GM12872 (cell line): ENCODE data around the gene NR2F1-AS1.

ENCODE experiments used
- TF ChIP-seq, protein P1 (sequence below): IDR thresholded peaks from 3 replicates; pipeline ENCODE4 v1.5.1; 2011; ENCODE audit warnings: low read depth, mild to moderate bottlenecking, low read length, moderate library complexity; ENCODE audit not compliant: insufficient read depth

Gene NR2F1-AS1

DNA sequence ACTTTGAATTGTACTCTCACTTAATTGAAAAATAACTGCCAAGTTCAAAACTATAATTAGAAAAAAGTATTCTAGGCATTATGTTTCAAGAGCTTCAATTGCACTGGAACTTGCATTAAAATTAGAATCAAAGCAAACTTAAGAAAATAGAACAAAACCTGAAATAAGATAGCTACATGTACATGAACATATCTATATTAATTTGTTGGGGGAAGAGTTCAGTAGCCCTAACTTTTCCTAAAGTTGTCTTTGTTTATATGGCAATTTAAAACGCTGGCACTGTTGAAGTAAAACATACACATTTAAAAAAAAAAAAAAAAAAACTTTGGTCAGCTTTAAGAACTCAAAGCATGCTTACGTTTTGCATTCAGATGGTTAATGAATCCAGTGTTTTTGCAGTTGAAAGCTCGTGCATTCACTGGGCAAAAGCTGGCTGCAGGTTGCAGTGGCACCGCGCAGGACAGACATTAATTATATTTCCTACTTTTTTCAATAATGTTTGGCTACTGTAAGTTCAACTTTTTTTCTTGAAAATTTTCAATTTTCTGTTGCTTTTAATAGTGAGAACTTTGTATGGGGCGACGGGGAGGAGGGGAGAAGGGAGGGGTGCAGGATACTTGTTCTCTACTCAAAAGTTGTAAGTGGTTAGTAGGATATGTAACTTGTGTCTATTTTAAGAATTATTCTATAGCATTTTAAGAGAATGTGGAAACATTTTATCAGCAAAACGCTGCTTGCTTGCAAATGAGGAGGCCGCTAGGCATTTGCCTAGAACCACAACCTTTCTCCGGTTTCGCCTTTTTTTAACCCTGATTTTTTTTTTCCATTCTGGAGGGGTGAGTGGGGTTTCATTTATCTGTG is 5.9 kb upstream of the NR2F1-AS1 start:
- TF ChIP-seq, protein P1, sequence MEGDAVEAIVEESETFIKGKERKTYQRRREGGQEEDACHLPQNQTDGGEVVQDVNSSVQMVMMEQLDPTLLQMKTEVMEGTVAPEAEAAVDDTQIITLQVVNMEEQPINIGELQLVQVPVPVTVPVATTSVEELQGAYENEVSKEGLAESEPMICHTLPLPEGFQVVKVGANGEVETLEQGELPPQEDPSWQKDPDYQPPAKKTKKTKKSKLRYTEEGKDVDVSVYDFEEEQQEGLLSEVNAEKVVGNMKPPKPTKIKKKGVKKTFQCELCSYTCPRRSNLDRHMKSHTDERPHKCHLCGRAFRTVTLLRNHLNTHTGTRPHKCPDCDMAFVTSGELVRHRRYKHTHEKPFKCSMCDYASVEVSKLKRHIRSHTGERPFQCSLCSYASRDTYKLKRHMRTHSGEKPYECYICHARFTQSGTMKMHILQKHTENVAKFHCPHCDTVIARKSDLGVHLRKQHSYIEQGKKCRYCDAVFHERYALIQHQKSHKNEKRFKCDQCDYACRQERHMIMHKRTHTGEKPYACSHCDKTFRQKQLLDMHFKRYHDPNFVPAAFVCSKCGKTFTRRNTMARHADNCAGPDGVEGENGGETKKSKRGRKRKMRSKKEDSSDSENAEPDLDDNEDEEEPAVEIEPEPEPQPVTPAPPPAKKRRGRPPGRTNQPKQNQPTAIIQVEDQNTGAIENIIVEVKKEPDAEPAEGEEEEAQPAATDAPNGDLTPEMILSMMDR = no peak

- TF ChIP-seq, protein P1 = no peak
Measured at GRCh38 chr5:93585767-93586385, 4.9 kb upstream of the NR2F1-AS1 start.

GRCh38 chr5:93585041-93585766 is 4.2 kb upstream of the NR2F1-AS1 start:
- TF ChIP-seq, protein P1 = no peak

GRCh38 chr5:93584596-93585040 is 3.6 kb upstream of the NR2F1-AS1 start:
- TF ChIP-seq, protein P1 = no peak

GRCh38 chr5:93583768-93584595 is 3.0 kb upstream of the NR2F1-AS1 start:
- TF ChIP-seq, protein P1 = no peak

DNA sequence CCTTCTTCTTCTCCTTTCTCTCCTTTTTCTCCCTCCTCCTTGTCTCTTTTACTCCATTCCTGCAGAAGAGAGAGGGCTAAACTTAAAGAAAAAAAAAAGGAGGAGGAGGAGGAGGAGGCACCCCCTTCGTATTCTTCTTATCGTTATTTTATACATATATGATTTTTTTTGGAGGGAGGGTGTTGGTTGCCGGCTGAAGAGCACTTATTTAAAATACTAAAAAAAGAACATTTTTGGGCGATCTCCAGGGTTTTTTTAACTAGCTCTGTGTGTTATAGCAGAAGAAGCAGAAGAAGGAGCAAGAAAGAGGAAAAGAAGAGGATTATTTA is 2.4 kb upstream of the NR2F1-AS1 start:
- TF ChIP-seq, protein P1 = no peak
